ENCODE measurements around the gene HIVEP1. TPM values are rescaled to one million over a fixed set of nuclear protein-coding genes. Genes with fewer than 3 reads are reported as not detected.

Gene HIVEP1
- total RNA-seq, 4 donors from 2014 or later, result 26.8 to 69.3 (median 38.8) TPM

DNA sequence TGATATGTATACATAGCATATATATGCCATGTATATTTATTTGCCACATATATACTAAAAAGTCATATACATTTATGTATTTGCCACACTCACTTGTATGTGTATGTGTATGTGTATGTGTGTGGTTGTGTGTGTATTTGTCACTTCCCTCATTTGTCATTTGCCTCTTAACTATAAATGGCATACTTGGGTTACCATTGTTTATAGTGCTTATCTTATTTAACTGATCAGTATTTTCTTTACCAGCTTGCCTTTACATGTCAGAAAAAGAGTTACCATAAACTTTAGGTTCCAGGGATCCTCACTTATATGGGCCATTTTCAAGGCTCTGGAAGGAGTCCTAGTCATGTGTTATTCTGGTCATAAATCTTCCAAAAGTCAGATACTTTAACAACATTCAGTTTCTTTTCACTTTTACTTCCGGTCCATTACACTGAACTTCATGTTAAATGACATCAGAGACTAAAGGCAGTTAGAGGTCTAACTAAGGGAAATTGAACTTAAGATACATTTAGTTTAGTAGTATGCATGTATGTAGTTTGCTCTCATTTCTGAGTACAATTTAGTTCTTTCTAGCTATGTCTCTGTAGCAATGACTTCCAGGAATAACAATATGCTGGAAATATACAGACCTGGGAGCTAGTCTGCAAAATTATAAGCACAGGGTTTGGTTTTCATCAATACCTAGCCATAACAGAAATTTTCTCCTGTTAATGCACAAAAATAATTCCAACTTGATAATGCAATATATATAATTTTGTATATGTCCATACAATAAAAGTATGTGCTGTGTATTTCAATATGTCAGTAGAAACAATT, 33.7 kb upstream of the HIVEP1 start:
- no peak for DNase-seq
- no peak overlapping the region for H3K4me3 ChIP-seq
- TF ChIP-seq, protein P1, sequence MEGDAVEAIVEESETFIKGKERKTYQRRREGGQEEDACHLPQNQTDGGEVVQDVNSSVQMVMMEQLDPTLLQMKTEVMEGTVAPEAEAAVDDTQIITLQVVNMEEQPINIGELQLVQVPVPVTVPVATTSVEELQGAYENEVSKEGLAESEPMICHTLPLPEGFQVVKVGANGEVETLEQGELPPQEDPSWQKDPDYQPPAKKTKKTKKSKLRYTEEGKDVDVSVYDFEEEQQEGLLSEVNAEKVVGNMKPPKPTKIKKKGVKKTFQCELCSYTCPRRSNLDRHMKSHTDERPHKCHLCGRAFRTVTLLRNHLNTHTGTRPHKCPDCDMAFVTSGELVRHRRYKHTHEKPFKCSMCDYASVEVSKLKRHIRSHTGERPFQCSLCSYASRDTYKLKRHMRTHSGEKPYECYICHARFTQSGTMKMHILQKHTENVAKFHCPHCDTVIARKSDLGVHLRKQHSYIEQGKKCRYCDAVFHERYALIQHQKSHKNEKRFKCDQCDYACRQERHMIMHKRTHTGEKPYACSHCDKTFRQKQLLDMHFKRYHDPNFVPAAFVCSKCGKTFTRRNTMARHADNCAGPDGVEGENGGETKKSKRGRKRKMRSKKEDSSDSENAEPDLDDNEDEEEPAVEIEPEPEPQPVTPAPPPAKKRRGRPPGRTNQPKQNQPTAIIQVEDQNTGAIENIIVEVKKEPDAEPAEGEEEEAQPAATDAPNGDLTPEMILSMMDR (IDR thresholded peaks at IDR 0.05), result no peak
- no peak for TF ChIP-seq POLR2A (IDR thresholded peaks at IDR 0.05)

DNA sequence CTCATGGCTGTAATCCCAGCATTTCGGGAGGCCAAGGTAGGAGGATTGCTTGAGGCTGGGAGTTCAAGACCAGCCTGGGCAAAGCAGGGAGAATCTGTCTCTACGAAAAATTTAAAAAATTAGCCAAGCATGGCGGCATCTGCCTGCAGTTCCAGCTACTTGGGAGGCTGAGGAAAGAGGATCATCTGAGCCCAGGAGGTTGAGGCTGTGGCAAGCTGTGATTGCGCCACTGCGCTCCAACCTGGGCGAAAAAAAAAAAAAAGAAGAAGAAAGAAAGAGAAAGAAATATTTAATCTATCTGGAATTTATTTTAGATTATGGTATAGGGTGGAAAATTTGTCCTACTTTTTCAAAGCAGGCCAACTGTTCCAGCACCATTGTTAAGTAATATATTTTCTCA, 32.2 kb upstream of the HIVEP1 start:
- Histone ChIP-seq H3K27me3 (no peaks in the 10 kb centered on the region), H3K27ac (no peak overlapping the region), H3K36me3 (no peaks in the 10 kb centered on the region), H3K4me3 (no peak overlapping the region), H3K9me3 (no peaks in the 10 kb centered on the region), H3K4me1 (peaks cover 0 to 5% (median 0%) of the 10 kb centered on the region in 4 donors)
- no peak for DNase-seq
- TF ChIP-seq POLR2A (IDR thresholded peaks at IDR 0.05), result no peak
- TF ChIP-seq, protein P1 (IDR thresholded peaks at IDR 0.05), result no peak

More for the DNA sequence above, 33.7 kb upstream of the HIVEP1 start:
- Histone ChIP-seq H3K36me3 (no peaks in the 10 kb centered on the region), H3K27me3 (no peaks in the 10 kb centered on the region), H3K9me3 (no peaks in the 10 kb centered on the region), H3K4me1 (peaks cover 0 to 5% (median 0%) of the 10 kb centered on the region in 4 donors), H3K27ac (no peak overlapping the region)

DNA sequence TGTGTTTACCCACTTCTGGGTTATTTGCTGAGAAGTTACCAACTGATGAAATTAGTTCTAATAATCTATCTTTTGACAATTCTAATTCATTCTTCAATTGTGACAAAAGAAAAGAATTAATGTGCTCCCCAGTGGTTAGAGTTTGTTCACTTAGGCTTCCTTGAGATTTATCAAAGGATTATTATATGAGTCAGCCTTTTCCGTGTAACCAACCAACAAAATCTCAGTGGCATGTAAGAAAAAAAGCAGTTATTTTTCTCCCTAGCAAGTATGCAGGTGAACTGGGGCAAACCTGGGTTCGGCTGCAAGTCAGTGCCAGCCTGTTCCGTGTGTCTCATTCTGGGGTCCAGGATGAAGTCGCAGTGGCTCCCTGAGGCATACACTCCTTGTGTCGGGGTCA, 28.8 kb upstream of the HIVEP1 start:
- TF ChIP-seq POLR2A (IDR thresholded peaks at IDR 0.05), result no peak
- TF ChIP-seq, protein P1 (IDR thresholded peaks at IDR 0.05), result no peak
- H3K4me3 ChIP-seq, result no peak overlapping the region
- H3K4me1 ChIP-seq, result no peaks in the 10 kb centered on the region
- H3K9me3 ChIP-seq, result no peaks in the 10 kb centered on the region
- no peaks in the 10 kb centered on the region for H3K27me3 ChIP-seq
- no peak overlapping the region for H3K27ac ChIP-seq
- DNase-seq, result no peak
- H3K36me3 ChIP-seq, result no peaks in the 10 kb centered on the region

DNA sequence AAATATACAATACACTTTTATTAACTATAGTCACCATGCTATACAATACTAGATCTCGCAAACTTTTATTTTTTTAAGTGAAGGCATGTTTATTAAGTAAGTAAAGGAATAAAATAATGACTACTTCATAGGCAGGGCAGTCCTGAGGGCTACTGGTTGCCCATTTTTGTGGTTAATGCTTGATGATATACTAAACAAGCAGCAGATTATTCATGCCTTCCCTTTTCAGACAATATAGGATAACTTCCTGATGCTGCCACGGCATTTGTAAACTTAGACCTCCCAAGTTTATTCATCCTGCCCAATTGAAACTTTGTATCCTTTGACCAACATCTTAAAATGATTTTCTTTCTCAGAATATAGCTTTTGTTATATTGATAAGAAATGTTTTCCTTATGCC, 24.7 kb upstream of the HIVEP1 start:
- Histone ChIP-seq H3K4me3 (no peak overlapping the region), H3K27ac (no peak overlapping the region), H3K4me1 (no peaks in the 10 kb centered on the region), H3K9me3 (no peaks in the 10 kb centered on the region), H3K36me3 (no peaks in the 10 kb centered on the region), H3K27me3 (no peaks in the 10 kb centered on the region)
- DNase-seq, result no peak
- TF ChIP-seq POLR2A (IDR thresholded peaks at IDR 0.05), result no peak
- TF ChIP-seq, protein P1 (IDR thresholded peaks at IDR 0.05), result no peak

DNA sequence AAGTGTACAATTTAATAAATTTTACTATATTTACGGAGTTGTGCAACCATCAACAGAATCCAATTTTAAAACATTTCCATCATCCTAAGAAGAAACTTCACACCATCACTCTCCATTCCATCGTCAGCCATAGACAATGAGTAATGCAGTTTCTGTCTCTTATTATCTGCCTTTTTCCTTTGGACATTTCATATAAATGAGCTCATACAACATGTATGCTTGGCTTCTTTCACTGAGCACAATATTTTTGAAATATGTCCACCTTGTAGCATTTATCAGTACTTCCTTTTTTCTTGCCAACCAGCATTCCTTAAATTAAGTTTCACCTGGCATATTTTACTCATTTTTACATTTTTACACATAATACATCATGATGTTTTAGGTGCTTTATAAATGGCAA, 22.7 kb upstream of the HIVEP1 start:
- no peak overlapping the region for H3K4me3 ChIP-seq
- TF ChIP-seq POLR2A (IDR thresholded peaks at IDR 0.05), result no peak
- TF ChIP-seq, protein P1 (IDR thresholded peaks at IDR 0.05), result no peak

More for the DNA sequence above, 22.7 kb upstream of the HIVEP1 start:
- Histone ChIP-seq H3K9me3 (no peaks in the 10 kb centered on the region), H3K27ac (no peak overlapping the region), H3K36me3 (no peaks in the 10 kb centered on the region), H3K4me1 (no peaks in the 10 kb centered on the region), H3K27me3 (no peaks in the 10 kb centered on the region)
- no peak for DNase-seq

Data from Peyer's patch (tissue), 4 donors.